Stimulated activated CD4-positive, alpha-beta T cell treated with anti-CD3 and anti-CD28 coated beads, TNF-alpha, amount 100 ng/mL, for 4 hours (primary cell): Measurements from ENCODE around the gene SHC2.
"Not testable (repeated sequence)": the region's sequence is repeated elsewhere in the genome, so short reads cannot be mapped to it uniquely, and the experiment has no call there.

Experiments used
- DNase-seq, 3 experiments: peaks; one replicate each; pipeline ENCODE4 v3.0.0-alpha.2; 2020; ENCODE audit warnings: low read depth in 3 of 3

SHC2 gene

GRCh38 chr19:426725-427445 is 33.9 kb downstream of the SHC2 start:
- DNase-seq = no peak

GRCh38 chr19:425056-425455 is 35.8 kb downstream of the SHC2 start:
- DNase-seq = no peak

GRCh38 chr19:424546-424945 is 36.3 kb downstream of the SHC2 start:
- no peak for DNase-seq

- DNase-seq = no peak
Measured at GRCh38 chr19:423691-424466, 37.0 kb downstream of the SHC2 start.

- DNase-seq = not testable (repeated sequence)
Measured at GRCh38 chr19:422917-423226, 38.0 kb downstream of the SHC2 start.

GRCh38 chr19:422213-422916 is 38.5 kb downstream of the SHC2 start:
- no peak for DNase-seq

- DNase-seq = no peak
Measured at GRCh38 chr19:419721-420515, 40.9 kb downstream of the SHC2 start.

GRCh38 chr19:418761-419671 is 41.8 kb downstream of the SHC2 start:
- DNase-seq = no peak

GRCh38 chr19:416416-416815 is 44.4 kb downstream of the SHC2 start:
- no peak for DNase-seq

GRCh38 chr19:415292-415691 is 45.5 kb downstream of the SHC2 start:
- DNase-seq = no peak

GRCh38 chr19:413756-414420 is 46.9 kb downstream of the SHC2 start:
- no peak for DNase-seq

GRCh38 chr19:412356-413355 is 48.2 kb downstream of the SHC2 start:
- no peak for DNase-seq

GRCh38 chr19:411723-412355 is 49.0 kb downstream of the SHC2 start:
- DNase-seq = no peak

- not testable (repeated sequence) for DNase-seq
Measured at GRCh38 chr19:411121-411722, 49.6 kb downstream of the SHC2 start.

- no peak for DNase-seq
Measured at GRCh38 chr19:410243-410781, 50.5 kb downstream of the SHC2 start.

GRCh38 chr19:409516-410242 is 51.2 kb downstream of the SHC2 start:
- DNase-seq = no peak

- peak in 2 of 3 experiments; percentile 13 to 29 for DNase-seq
Measured at GRCh38 chr19:408902-409515, 51.8 kb downstream of the SHC2 start, which contains the start of gene C2CD4C. TSS of gene C2CD4C (minus strand) at chr19:409147. CDS start at chr19:408361, 786 bp downstream.
